GM21786 (cell line): Measurements from ENCODE around the gene LRRC23.

Experiments
- ATAC-seq: cut with Tn5 transposase; IDR thresholded peaks from one replicate; pipeline ENCODE4 v1.9.1; 2021; ENCODE audit not compliant: unreplicated experiment

Gene LRRC23

DNA sequence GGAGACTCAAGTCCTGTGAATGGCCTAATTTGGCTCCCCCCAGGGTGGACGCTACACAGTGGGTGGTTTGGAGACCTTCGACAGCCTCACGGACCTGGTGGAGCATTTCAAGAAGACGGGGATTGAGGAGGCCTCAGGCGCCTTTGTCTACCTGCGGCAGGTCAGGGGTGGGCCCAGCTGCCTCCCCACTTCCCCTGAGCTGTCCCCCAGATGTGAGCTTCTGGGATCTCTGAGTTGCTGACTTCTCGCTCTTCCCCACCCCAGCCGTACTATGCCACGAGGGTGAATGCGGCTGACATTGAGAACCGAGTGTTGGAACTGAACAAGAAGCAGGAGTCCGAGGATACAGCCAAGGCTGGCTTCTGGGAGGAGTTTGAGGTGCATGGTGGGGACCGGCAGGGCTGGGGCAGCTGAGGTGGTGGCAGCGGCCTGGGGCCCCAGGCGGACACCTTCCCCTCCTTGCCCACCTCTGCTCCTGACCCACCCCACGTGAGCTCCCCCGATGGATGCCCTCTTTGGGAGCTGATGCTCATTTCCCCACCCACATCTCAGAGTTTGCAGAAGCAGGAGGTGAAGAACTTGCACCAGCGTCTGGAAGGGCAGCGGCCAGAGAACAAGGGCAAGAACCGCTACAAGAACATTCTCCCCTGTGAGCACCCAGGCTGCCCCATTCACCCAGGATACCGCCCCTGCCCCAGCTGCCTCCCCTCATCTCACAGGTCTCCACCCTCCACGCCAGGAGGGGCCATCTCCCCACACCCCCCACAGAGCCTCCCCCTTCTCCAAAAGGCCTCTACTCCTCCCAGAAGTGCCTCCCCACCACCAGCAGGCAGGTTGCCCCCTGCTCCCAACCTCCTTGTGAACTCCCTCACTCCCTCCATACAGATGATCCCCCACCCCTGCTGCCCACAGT, 50.7 kb downstream of the LRRC23 start:
- no peak for ATAC-seq

- ATAC-seq: no peak
Observed at GRCh38 chr12:6956021-6956727, 51.6 kb downstream of the LRRC23 start.

GRCh38 chr12:6957151-6957701, 52.6 kb downstream of the LRRC23 start:
- no peak for ATAC-seq

GRCh38 chr12:6957741-6958608, 53.4 kb downstream of the LRRC23 start:
- ATAC-seq: no peak

GRCh38 chr12:6958609-6959057, 54.0 kb downstream of the LRRC23 start:
- ATAC-seq: no peak

- peak; percentile 61 for ATAC-seq
Observed at GRCh38 chr12:6959058-6959804, 54.6 kb downstream of the LRRC23 start.

DNA sequence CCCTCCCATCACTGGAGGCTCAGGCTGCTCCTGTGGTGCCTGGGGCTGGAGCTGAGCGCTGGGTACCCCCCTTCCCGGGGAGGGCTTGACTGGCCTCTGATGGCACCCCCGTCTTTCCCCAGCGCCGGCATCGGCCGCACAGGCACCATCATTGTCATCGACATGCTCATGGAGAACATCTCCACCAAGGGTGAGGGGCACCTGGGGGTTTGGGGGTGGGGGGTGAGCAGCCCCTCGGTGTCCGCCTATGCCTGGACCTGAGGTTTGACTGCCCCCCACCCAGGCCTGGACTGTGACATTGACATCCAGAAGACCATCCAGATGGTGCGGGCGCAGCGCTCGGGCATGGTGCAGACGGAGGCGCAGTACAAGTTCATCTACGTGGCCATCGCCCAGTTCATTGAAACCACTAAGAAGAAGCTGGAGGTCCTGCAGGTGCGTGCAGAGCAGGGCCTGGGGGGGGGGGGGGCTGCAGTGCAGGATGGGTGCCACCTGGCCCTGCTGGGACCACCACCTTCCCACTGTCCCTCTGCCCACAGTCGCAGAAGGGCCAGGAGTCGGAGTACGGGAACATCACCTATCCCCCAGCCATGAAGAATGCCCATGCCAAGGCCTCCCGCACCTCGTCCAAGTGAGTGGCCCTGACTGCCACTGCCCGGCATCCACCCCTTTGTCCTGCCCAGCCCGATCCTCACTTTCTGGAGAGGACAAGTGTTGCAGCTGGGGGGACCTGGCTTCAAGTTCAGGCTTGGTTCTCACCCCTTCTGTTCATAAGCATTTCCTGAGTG, 55.4 kb downstream of the LRRC23 start:
- ATAC-seq: no peak

DNA sequence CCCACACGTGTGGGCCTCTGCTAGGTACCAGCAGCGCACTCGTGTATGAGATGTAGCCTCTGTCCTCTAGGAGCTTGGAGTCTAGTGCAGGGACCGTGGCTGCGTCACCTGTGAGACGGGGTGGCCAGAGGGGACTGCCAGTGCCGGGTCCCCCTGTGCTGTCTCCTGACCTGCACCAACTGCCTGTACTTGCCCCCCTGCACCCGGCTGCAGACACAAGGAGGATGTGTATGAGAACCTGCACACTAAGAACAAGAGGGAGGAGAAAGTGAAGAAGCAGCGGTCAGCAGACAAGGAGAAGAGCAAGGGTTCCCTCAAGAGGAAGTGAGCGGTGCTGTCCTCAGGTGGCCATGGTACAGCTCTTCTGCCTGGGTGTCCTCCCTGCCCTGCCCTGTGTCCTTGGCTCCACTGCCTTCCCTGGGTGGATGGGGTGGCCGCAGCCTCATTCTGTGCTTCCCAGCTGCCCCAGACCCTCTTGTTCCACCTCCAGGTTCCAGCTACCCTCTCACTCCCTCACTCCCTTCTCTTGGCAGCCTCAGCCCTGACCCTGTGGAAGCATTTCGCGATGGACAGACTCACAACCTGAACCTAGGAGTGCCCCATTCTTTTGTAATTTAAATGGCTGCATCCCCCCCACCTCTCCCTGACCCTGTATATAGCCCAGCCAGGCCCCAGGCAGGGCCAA, 56.1 kb downstream of the LRRC23 start:
- ATAC-seq: no peak

DNA sequence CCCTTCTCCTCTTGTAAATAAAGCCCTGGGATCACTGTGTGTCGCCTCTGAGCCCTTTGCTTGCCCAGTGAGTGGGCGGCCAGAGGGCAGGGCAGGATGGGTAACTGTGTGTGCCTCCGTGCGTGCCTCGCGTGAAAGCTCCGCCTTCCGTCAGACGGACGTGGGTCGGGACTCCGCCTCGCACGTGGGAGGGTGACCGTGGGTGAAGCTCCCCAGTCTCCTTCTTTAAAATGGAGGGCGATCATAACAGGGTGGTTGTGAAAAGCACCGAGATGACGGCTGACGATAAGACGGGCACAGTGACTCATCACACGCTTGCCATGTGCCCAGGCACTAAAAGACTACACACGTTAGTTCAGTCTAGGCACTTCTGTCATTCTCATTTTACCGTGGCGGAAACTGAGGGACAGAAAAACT, 56.7 kb downstream of the LRRC23 start:
- ATAC-seq: no peak

- ATAC-seq: no peak
Observed at GRCh38 chr12:6961695-6962284, 57.2 kb downstream of the LRRC23 start.

GRCh38 chr12:6962285-6963015, 57.8 kb downstream of the LRRC23 start:
- no peak for ATAC-seq

- no peak for ATAC-seq
Observed at GRCh38 chr12:6963016-6963731, 58.6 kb downstream of the LRRC23 start.
